Ovary (tissue), 3 donors: Measurements from ENCODE around the gene SNTB2.

ENCODE experiments used
- EP300 ChIP-seq: sonication (generic); formaldehyde crosslinking; IDR thresholded peaks from one replicate; pipeline ENCODE4 v1.6.1; 2017; ENCODE audit warnings: antibody characterized with exemption
- POLR2A ChIP-seq: fragments of 450-650 bp; IDR thresholded peaks from one replicate; pipeline ENCODE4 v1.6.1; 2017; ENCODE audit warnings: antibody characterized with exemption, mild to moderate bottlenecking, moderate library complexity
- TF ChIP-seq, protein P1 (sequence below), 3 donors: fragments of 450-650 bp in 2 of 3; fragments of 200-600 bp in 1 of 3; IDR thresholded peaks; one replicate each; pipeline versions ENCODE4 v1.5.1 to v1.8.0; 2016 to 2022; ENCODE audit warnings: antibody characterized with exemption in 3 of 3, mild to moderate bottlenecking in 1 of 3
- donor health status: DM: no; HTN: no; CAD: no.

GRCh38 chr16:69199382-69199781 lies 12.4 kb downstream of the SNTB2 start:
- TF ChIP-seq, protein P1, sequence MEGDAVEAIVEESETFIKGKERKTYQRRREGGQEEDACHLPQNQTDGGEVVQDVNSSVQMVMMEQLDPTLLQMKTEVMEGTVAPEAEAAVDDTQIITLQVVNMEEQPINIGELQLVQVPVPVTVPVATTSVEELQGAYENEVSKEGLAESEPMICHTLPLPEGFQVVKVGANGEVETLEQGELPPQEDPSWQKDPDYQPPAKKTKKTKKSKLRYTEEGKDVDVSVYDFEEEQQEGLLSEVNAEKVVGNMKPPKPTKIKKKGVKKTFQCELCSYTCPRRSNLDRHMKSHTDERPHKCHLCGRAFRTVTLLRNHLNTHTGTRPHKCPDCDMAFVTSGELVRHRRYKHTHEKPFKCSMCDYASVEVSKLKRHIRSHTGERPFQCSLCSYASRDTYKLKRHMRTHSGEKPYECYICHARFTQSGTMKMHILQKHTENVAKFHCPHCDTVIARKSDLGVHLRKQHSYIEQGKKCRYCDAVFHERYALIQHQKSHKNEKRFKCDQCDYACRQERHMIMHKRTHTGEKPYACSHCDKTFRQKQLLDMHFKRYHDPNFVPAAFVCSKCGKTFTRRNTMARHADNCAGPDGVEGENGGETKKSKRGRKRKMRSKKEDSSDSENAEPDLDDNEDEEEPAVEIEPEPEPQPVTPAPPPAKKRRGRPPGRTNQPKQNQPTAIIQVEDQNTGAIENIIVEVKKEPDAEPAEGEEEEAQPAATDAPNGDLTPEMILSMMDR (IDR thresholded peaks at IDR 0.05): no peak
- no peak for TF ChIP-seq EP300
- no peak for TF ChIP-seq POLR2A
